22Rv1 (cell line): ENCODE measurements around the gene SLC36A1.

Source experiments
- CTCF ChIP-seq: fragments of 450-650 bp; IDR thresholded peaks from 2 replicates; pipeline ENCODE4 v1.5.1; 2017; ENCODE audit warnings: mild to moderate bottlenecking
- ZFX ChIP-seq: fragments of 450-650 bp; IDR thresholded peaks from 2 replicates; pipeline ENCODE4 v1.6.1; 2017; ENCODE audit warnings: antibody characterized with exemption, borderline replicate concordance

GRCh38 chr5:151450605-151451004, 3.2 kb downstream of the SLC36A1 start:
- no peak for TF ChIP-seq CTCF
- no peak for TF ChIP-seq ZFX
